ENCODE results near the gene PAPPA. TPM values are rescaled to one million over a fixed set of nuclear protein-coding genes. Genes with fewer than 3 reads are reported as not detected.

Gene PAPPA
- total RNA-seq, 1 experiment from 2014 or later = 0.05 TPM

GRCh38 chr9:116414374-116414773, 260.8 kb downstream of the PAPPA start:
- no peak for ATAC-seq
- ChIA-PET CTCF (no interaction called here), RAD21 (ENCODE audit: low non-redundant PET in 1 of 2, low total read pairs in 2 of 2, uncharacterized antibody in 2 of 2, unreplicated experiment in 2 of 2) (no interaction called here), POLR2A (no interaction called here)
- no peak overlapping the region for H2AFZ ChIP-seq (ENCODE audit: low read depth, low read length, poor library complexity, severe bottlenecking)
- no peaks in the 10 kb centered on the region for H3K9me3 ChIP-seq (ENCODE audit: control insufficient read depth in 1 of 2, insufficient read depth in 1 of 2, low read depth in 1 of 2, low read length in 2 of 2)
- H3K4me2 ChIP-seq (ENCODE audit: low read length) = no peak overlapping the region
- H3K79me2 ChIP-seq (ENCODE audit: insufficient read depth, low read length) = no peaks in the 10 kb centered on the region
- no peak overlapping the region for H3K9ac ChIP-seq (ENCODE audit: low read length)
- intact Hi-C loops (cut with micrococcal nuclease) = no loop called here
- no peaks in the 10 kb centered on the region for H3K27me3 ChIP-seq (ENCODE audit: insufficient read depth, low read length)
- no peak overlapping the region for H3K4me3 ChIP-seq (replicated peaks in 1 of 2; ENCODE audit: low read depth in 1 of 2, low read length in 2 of 2)
- no peaks in the 10 kb centered on the region for H3K9me2 ChIP-seq (ENCODE audit: insufficient read depth)
- no peaks in the 10 kb centered on the region for H3K36me3 ChIP-seq (ENCODE audit: control insufficient read depth in 1 of 2, insufficient read depth in 2 of 2, low read length in 2 of 2)
- DNase-seq (ENCODE audit: low read depth, low spot score) = no peak
- BruUV-seq (replicated peaks) = no TSS peak
- no peaks in the 10 kb centered on the region for H3K4me1 ChIP-seq (ENCODE audit: control insufficient read depth in 1 of 2, insufficient read depth in 2 of 2, low read length in 2 of 2)
- TF ChIP-seq ZFX (IDR thresholded peaks at IDR 0.05) (no peak), EZH2 (IDR thresholded peaks at IDR 0.05) (no peak)
- no peak overlapping the region for H3K27ac ChIP-seq (ENCODE audit: low read depth, low read length)
- H4K20me1 ChIP-seq (ENCODE audit: insufficient read depth) = no peaks in the 10 kb centered on the region

- no peak overlapping the region for H3K4me3 ChIP-seq (replicated peaks in 1 of 2; ENCODE audit: low read depth in 1 of 2, low read length in 2 of 2)
- POLR2A ChIA-PET = no interaction called here
- RAD21 ChIA-PET (ENCODE audit: low non-redundant PET in 1 of 2, low total read pairs in 2 of 2, uncharacterized antibody in 2 of 2, unreplicated experiment in 2 of 2) = no interaction called here
- H3K4me1 ChIP-seq (ENCODE audit: control insufficient read depth in 1 of 2, insufficient read depth in 2 of 2, low read length in 2 of 2) = no peaks in the 10 kb centered on the region
- no TSS peak for BruUV-seq (replicated peaks)
- no peak overlapping the region for H3K9ac ChIP-seq (ENCODE audit: low read length)
- no peaks in the 10 kb centered on the region for H3K9me3 ChIP-seq (ENCODE audit: control insufficient read depth in 1 of 2, insufficient read depth in 1 of 2, low read depth in 1 of 2, low read length in 2 of 2)
- CTCF ChIA-PET = no interaction called here
- no peak overlapping the region for H3K4me2 ChIP-seq (ENCODE audit: low read length)
- no peaks in the 10 kb centered on the region for H3K36me3 ChIP-seq (ENCODE audit: control insufficient read depth in 1 of 2, insufficient read depth in 2 of 2, low read length in 2 of 2)
- no peak for DNase-seq (ENCODE audit: low read depth, low spot score)
- ATAC-seq = no peak
- H3K27me3 ChIP-seq (ENCODE audit: insufficient read depth, low read length) = no peaks in the 10 kb centered on the region
- H2AFZ ChIP-seq (ENCODE audit: low read depth, low read length, poor library complexity, severe bottlenecking) = no peak overlapping the region
- H3K9me2 ChIP-seq (ENCODE audit: insufficient read depth) = no peaks in the 10 kb centered on the region
- intact Hi-C loops (cut with micrococcal nuclease) = no loop called here
- no peak overlapping the region for H3K27ac ChIP-seq (ENCODE audit: low read depth, low read length)
- TF ChIP-seq EZH2phosphoT487 (IDR thresholded peaks at IDR 0.05; ENCODE audit: borderline replicate concordance) = no peak
- TF ChIP-seq RAD21 (IDR thresholded peaks at IDR 0.05; ENCODE audit: low read depth) = no peak
- TF ChIP-seq ZFX (IDR thresholded peaks at IDR 0.05) = no peak
- TF ChIP-seq CBX3 (IDR thresholded peaks at IDR 0.05; ENCODE audit: low read depth) = no peak
- no peak for TF ChIP-seq CEBPB (IDR thresholded peaks at IDR 0.05; ENCODE audit: low read depth)
- TF ChIP-seq YY1 (IDR thresholded peaks at IDR 0.05; ENCODE audit: extremely low read depth, insufficient replicate concordance, low read depth, low read length) = no peak
- no peak for TF ChIP-seq POLR2AphosphoS5 (IDR thresholded peaks at IDR 0.05; ENCODE audit: low read depth, low read length)
- TF ChIP-seq ELF1 (IDR thresholded peaks at IDR 0.05; ENCODE audit: borderline replicate concordance, low read depth) = no peak
- TF ChIP-seq REST (IDR thresholded peaks at IDR 0.05; ENCODE audit: low read depth) = no peak
- TF ChIP-seq ZNF274 (IDR thresholded peaks at IDR 0.05; ENCODE audit: low read depth, low read length) = no peak
- no peak for TF ChIP-seq SIN3A (IDR thresholded peaks at IDR 0.05; ENCODE audit: low read depth)
- no peaks in the 10 kb centered on the region for H4K20me1 ChIP-seq (ENCODE audit: insufficient read depth)
- H3K79me2 ChIP-seq (ENCODE audit: insufficient read depth, low read length) = no peaks in the 10 kb centered on the region
Observed at GRCh38 chr9:116416421-116416820, 262.8 kb downstream of the PAPPA start.
